Measurements from ENCODE around the gene PLEKHA5.

DNA sequence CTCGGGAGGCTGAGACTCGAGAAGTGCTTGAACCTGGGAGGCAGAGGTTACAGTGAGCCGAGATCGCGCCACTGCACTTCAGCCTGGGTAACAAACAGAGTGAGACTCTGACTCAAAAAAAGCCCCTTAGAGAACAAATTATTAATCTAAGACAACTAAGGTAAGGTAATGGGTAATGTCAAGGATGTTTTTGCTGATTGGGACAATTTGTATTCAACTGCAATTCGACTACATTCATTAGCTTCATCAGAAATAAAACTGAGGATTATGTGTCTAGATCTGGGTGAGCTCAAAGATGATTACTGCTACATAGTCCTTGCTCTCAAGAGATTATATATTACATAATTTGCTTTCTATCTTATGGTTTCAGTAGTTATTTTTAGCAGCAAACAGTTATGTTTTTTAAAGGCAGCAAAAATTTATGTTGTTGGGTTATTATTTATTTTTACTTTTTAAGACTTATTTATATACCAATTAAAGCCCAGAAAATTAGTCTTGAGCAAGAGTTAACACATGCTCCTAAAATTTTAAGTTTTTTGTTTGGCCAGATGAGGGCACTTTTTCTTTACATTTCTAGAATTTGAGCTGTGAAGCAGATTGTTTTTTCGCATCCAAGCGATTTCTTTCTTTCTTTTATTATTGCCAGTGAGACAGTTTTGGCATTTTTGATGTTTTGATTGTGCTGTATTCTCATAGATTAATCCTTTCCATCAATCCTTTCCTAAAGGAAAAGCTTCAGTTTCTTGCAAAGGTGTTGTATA is 52.3 kb downstream of the PLEKHA5 start:
- TF ChIP-seq EP300 (IDR thresholded peaks at IDR 0.05; ENCODE audit: borderline replicate concordance in 1 of 2, low read depth in 1 of 2, low read length in 1 of 2) (no peak), EZH2phosphoT487 (IDR thresholded peaks at IDR 0.05; ENCODE audit: borderline replicate concordance, low read depth) (no peak), ELF1 (IDR thresholded peaks at IDR 0.05) (no peak), GABPA (IDR thresholded peaks at IDR 0.05; ENCODE audit: low read depth) (no peak), MXI1 (IDR thresholded peaks at IDR 0.05; ENCODE audit: low read depth, low read length) (no peak), IRF3 (IDR thresholded peaks at IDR 0.05; ENCODE audit: low read depth, low read length) (no peak), NRF1 (IDR thresholded peaks at IDR 0.05; ENCODE audit: low read depth, low read length) (no peak), RCOR1 (IDR thresholded peaks at IDR 0.05; ENCODE audit: low read length) (no peak), POLR2AphosphoS5 (IDR thresholded peaks at IDR 0.05; ENCODE audit: low read depth, low read length) (no peak), MEF2A (IDR thresholded peaks at IDR 0.05; ENCODE audit: borderline replicate concordance, low read depth) (no peak)
- TF ChIP-seq, protein P1, sequence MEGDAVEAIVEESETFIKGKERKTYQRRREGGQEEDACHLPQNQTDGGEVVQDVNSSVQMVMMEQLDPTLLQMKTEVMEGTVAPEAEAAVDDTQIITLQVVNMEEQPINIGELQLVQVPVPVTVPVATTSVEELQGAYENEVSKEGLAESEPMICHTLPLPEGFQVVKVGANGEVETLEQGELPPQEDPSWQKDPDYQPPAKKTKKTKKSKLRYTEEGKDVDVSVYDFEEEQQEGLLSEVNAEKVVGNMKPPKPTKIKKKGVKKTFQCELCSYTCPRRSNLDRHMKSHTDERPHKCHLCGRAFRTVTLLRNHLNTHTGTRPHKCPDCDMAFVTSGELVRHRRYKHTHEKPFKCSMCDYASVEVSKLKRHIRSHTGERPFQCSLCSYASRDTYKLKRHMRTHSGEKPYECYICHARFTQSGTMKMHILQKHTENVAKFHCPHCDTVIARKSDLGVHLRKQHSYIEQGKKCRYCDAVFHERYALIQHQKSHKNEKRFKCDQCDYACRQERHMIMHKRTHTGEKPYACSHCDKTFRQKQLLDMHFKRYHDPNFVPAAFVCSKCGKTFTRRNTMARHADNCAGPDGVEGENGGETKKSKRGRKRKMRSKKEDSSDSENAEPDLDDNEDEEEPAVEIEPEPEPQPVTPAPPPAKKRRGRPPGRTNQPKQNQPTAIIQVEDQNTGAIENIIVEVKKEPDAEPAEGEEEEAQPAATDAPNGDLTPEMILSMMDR (IDR thresholded peaks at IDR 0.05) = peak; percentile 53
- TF ChIP-seq, protein P2, sequence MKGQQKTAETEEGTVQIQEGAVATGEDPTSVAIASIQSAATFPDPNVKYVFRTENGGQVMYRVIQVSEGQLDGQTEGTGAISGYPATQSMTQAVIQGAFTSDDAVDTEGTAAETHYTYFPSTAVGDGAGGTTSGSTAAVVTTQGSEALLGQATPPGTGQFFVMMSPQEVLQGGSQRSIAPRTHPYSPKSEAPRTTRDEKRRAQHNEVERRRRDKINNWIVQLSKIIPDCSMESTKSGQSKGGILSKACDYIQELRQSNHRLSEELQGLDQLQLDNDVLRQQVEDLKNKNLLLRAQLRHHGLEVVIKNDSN (IDR thresholded peaks at IDR 0.05; ENCODE audit: borderline replicate concordance, low read depth) = no peak
- TF ChIP-seq, protein P3, sequence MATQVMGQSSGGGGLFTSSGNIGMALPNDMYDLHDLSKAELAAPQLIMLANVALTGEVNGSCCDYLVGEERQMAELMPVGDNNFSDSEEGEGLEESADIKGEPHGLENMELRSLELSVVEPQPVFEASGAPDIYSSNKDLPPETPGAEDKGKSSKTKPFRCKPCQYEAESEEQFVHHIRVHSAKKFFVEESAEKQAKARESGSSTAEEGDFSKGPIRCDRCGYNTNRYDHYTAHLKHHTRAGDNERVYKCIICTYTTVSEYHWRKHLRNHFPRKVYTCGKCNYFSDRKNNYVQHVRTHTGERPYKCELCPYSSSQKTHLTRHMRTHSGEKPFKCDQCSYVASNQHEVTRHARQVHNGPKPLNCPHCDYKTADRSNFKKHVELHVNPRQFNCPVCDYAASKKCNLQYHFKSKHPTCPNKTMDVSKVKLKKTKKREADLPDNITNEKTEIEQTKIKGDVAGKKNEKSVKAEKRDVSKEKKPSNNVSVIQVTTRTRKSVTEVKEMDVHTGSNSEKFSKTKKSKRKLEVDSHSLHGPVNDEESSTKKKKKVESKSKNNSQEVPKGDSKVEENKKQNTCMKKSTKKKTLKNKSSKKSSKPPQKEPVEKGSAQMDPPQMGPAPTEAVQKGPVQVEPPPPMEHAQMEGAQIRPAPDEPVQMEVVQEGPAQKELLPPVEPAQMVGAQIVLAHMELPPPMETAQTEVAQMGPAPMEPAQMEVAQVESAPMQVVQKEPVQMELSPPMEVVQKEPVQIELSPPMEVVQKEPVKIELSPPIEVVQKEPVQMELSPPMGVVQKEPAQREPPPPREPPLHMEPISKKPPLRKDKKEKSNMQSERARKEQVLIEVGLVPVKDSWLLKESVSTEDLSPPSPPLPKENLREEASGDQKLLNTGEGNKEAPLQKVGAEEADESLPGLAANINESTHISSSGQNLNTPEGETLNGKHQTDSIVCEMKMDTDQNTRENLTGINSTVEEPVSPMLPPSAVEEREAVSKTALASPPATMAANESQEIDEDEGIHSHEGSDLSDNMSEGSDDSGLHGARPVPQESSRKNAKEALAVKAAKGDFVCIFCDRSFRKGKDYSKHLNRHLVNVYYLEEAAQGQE (IDR thresholded peaks at IDR 0.05; ENCODE audit: low read depth, low read length) = no peak
